Pons (tissue), 1 donor: ENCODE data around the gene TMEM88.

ENCODE experiments used
- DNase-seq: peaks from one replicate; pipeline ENCODE4 v3.0.0-alpha.2; 2016; ENCODE audit warnings: low spot score

TMEM88 gene

GRCh38 chr17:7833011-7833794 is 21.7 kb upstream of the TMEM88 start:
- DNase-seq: no peak

GRCh38 chr17:7833795-7834541 is 20.9 kb upstream of the TMEM88 start, which contains the start of gene KDM6B:
Gene KDM6B, plus strand, starts transcription at chr17:7834217. Its CDS starts 11,338 bp downstream, at chr17:7845555.
- DNase-seq: peak; percentile 82

GRCh38 chr17:7834542-7834956 is 20.3 kb upstream of the TMEM88 start:
- peak; percentile 24 for DNase-seq

DNA sequence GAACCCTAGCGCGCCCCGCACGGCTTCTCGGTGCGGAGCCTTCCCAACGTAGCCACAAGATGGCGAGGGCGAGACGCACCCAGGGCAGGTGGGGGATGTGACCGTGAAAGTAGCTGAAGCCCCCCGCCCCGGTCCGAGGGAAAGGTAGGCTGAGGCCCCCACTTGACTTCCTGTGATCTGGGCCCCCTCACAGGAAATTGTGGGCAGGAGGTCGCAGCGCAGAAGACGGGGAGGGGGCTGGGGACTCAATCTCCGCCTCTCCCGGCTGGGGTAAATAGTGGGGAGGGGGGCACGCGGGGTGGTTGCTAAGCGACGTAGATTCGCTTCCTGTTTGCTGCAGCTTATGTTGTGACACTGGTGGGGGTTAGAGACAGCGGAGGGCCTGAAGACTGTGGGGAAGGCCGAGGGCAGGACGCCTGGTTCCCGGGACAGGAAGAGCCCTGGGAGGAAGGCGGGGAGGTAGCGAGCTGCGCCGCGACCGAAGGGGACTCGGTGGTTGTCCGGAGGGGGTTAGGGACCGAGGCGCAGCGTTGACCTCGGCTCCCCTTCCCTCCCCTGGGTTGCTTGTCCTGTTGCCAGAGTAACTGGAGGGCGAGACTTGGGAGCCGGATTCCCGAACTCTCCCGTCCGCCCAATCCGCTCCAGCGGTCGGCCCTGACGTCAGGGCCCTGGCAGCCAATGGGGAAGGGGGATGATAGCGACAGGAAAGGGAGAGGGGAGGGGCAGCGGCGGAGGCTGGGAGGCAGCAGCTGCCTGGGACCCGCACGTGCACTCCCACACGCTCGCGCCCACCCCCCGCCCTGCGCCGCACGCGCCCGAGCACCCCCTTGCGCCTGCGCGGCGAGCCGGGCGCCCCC is 19.7 kb upstream of the TMEM88 start:
- peak; percentile 98 for DNase-seq

GRCh38 chr17:7835814-7836595 is 18.9 kb upstream of the TMEM88 start:
- peak; percentile 78 for DNase-seq

- peak; percentile 67 for DNase-seq
These were observed 18.1 kb upstream of the TMEM88 start for GRCh38 chr17:7836596-7837407.

GRCh38 chr17:7837408-7838088 is 17.3 kb upstream of the TMEM88 start:
- peak; percentile 28 for DNase-seq

DNA sequence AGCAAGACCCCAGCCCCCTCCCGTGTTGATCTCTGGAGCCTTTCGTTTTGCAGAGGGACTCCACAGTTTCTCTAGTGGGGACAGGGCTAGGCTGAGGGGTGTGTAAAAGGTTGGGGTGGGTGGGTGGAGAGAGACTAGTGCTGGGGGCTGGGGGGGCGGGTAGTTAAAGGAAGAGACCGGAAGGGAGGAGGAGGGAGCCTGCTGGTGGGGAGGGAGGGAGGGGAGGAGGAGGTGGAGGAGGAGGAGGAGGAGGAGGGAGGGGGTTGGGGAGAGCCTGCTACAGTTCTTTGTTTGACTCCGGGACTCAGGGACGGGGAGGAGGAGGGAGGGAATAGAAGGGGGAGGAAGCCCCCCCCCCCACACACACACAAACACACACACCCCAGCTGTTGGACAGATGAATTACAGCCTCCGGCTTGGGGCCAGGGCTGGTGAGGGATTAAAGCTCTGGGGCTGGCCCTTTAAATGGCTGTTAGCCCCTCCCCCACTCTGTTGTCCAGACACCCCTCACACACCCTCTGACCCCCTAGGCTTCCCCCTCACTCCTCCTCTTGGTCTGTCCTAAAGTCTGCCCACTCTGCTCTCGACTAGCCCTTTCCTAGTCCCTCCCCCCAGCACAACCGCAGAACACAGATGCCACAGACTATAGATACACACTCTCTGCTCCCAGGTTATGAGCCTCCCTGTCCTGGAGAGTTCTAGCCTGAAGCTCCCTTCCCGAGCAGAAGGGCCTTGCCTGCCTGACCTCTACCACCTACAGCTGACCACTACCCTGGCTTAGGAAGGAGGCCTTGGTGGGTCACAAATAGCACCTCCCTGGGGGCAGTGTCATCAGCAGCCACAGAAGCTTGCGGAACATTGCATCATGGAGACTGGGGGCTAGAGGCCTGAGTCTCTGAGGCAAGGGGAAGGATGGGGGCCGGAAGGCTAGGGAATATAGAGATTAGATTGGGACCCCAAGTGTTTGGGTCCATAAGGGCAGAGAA is 16.5 kb upstream of the TMEM88 start:
- peak; percentile 43 for DNase-seq

DNA sequence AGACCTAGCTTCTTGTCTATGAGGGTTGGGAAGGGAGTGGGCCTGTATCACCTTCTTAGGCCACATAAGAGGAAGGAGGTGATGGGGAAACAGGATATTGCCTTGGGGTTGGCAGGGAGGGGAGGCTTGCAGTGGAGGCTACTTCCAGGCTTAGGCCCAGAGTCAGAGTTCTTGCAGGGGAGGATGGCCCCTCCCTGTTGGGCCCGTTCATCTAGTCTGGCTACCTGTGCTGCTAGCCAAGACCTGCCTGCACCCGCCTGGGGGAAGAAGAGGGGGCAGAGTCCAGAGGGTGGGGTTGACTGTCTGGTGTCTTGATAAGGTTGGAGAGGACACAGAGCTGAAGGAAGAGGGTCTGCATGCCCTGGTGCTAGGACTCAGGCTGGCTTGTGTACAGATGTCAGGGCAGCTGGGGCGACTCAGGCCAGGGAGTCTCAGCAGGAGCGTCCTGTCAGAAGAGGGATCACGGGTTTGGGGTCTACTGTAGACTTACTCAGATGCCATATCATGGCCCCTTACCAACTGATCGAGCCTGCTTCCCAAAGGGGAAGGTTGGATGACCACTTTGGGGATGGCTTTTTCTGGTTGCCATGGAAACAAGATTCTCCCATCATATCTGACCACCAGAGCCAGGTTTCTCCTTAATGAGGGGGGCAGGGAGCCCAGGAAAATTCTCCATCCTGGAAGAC is 15.5 kb upstream of the TMEM88 start:
- no peak for DNase-seq

DNA sequence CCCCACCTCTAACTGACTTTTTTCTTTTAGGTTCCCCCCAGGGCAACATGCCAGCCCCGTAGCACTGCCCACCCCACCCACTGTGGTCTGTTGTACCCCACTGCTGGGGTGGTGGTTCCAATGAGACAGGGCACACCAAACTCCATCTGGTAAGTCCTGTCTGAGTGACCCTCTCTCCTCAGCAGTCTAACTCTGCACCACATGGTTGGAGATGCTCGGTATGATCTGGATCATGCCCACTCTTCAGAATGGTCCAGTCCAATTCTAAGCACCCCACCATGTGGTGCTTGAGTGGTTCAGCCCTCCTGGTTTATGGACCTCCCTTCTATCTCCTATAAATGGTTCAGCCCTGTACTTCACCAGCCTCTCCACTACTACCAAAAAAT is 15.0 kb upstream of the TMEM88 start:
- no peak for DNase-seq

GRCh38 chr17:7840441-7840840 is 14.4 kb upstream of the TMEM88 start:
- no peak for DNase-seq

GRCh38 chr17:7840875-7841274 is 14.0 kb upstream of the TMEM88 start:
- no peak for DNase-seq

DNA sequence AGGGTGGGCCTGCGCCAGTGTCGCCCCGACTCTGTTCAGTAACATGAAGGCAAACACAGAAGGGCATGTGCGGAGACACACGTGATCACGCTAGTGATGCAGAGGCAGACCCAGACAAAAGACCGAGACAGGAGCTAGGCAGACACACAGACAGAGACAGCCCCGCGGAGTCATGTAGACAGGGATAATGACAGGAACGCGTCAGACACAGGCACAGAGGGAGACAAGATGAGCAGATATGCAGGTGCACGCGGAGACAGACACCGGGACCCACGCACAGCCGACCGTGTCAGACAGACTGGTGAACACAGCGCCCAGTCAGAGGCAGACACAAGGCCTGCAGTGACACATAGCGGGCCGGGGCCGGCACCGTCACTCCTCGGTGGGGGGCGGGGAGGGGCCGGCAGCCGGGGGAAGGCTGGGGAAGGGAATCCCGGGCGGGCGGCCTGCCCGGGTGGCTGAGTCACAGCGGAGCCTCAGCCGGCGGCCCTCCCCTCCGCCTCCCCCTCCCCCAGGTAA is 13.4 kb upstream of the TMEM88 start:
- DNase-seq: peak; percentile 86

GRCh38 chr17:7841915-7842379 is 12.9 kb upstream of the TMEM88 start:
- DNase-seq: peak; percentile 86

GRCh38 chr17:7842380-7843256 is 12.2 kb upstream of the TMEM88 start:
- peak; percentile 86 for DNase-seq

DNA sequence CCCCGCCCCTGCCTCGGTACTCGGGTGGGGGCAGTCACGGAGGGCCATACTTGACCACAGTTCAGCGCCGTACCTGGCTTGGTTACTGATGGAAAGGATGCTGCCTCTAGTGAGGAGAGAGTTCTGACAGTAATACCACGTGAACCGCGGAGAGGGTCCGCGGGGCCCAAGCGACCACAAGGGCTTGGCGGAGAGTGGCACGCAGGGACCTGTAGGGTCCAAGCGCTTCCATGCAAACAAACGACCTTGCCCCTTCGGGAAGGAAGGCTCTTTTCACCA is 11.7 kb upstream of the TMEM88 start:
- no peak for DNase-seq
